Right cardiac atrium (tissue), 5 donors: Measurements from ENCODE around the gene CTBP1. TPM values are rescaled to one million over a fixed set of nuclear protein-coding genes. Genes with fewer than 3 reads are reported as not detected.

Experiments used
- ATAC-seq, 2 donors: fragments of 200-7000 bp; cut with Tn5 transposase; one replicate each; pipeline versions ENCODE4 v1.8.0 to v1.9.1; 2020; ENCODE audit warnings: moderate library complexity in 2 of 2, mild to moderate bottlenecking in 1 of 2
- DNase-seq, 3 donors: peaks; one replicate each; pipeline ENCODE4 v3.0.0-alpha.2; 2020
- H3K27ac ChIP-seq: one replicate; pipeline ENCODE4 v1.5.1; 2013; ENCODE audit warnings: mild to moderate bottlenecking, low read length, control low read depth, moderate library complexity
- H3K27me3 ChIP-seq: one replicate; pipeline ENCODE4 v1.6.1; 2013; ENCODE audit not compliant: control insufficient read depth, insufficient read depth
- H3K4me1 ChIP-seq: one replicate; pipeline ENCODE4 v1.6.1; 2013; ENCODE audit warnings: low read length; ENCODE audit not compliant: control insufficient read depth, insufficient read depth
- H3K4me3 ChIP-seq: one replicate; pipeline ENCODE4 v1.5.1; 2013; ENCODE audit warnings: low read length, control low read depth
- H3K9me3 ChIP-seq: one replicate; pipeline ENCODE4 v1.6.1; 2013; ENCODE audit warnings: low read length; ENCODE audit not compliant: control insufficient read depth
- WGBS: extraction: QIAGEN DNeasy Blood & Tissue Kit; methylation state at CpG from one replicate; pipeline ENCODE4 v1.1.7; 2013; 5-methylcytosine and 5-hydroxymethylcytosine counted together
- intact Hi-C, 4 donors: fragments of 100-400 bp; cut with DNase I; formaldehyde crosslinking; loops; one replicate each; pipeline versions ENCODE4 v1.11.0 to v1.14.0; 2022 to 2023
- polyA plus RNA-seq: library from polyadenylated mRNA; stranded (reverse); fragments of 200-250 nt; gene quantifications from one replicate; pipeline ENCODE4 v1.2.3, GENCODE V29; 2013
- total RNA-seq, 4 donors: library from RNA; stranded (reverse); fragmentation: NEBNext Ultra II Directional; extraction: Animal tissue kit (Norgen Biotek cat#: 25700); gene quantifications; one replicate each; pipeline ENCODE4 v1.2.1, GENCODE V29; 2021
- donor health status: healthy with polysubstance abuse.
- donor health status: DM: no; HTN: yes; CAD: no.
- donor health status: DM: no; HTN: no; CAD: no.
- donor health status: DM: no; HTN: yes; CAD: no; lungs with severe emphysema.
- donor health status: DM: yes; HTN: yes; CAD: no.

The CTBP1 gene
- total and polyA plus RNA-seq, 5 donors: 119 to 145 (median 133) TPM

GRCh38 chr4:1164040-1164439, 84.9 kb downstream of the CTBP1 start:
- no peak overlapping the region for H3K4me3 ChIP-seq
- ATAC-seq (no peak), DNase-seq (no peak)
- no peak overlapping the region for H3K27ac ChIP-seq
- H3K27me3 ChIP-seq: no peaks in the 10 kb centered on the region
- intact Hi-C loops: loop anchor here in 3 of 4 donors (10.0 kb wide), 3 partner anchors 81 to 181 kb away; partner anchors contain the start of genes CTBP1 (in 1 of the 3) and UVSSA (in 1 of the 3)
- no peaks in the 10 kb centered on the region for H3K4me1 ChIP-seq
- WGBS: 83% methylated on average over 4 of the region's 4 CpGs
- no peaks in the 10 kb centered on the region for H3K9me3 ChIP-seq

Other genes starting within 250 kb of the CTBP1 start
- gene FGFRL1, start 237.5 kb downstream of the CTBP1 start, total RNA-seq: 10 to 100 TPM; 17.4 to 21.7 (median 20.3) TPM
- gene FGFRL1, start 237.5 kb downstream of the CTBP1 start, polyA plus RNA-seq: 19.2 TPM
- gene RNF212, start 135.6 kb downstream of the CTBP1 start, total RNA-seq: 1 to 10 TPM in 3 of 4 donors, under 1 TPM in 1; 0.59 to 2.4 (median 1.5) TPM
- gene RNF212, start 135.6 kb downstream of the CTBP1 start, polyA plus RNA-seq: 1.6 TPM
- 10 to 100 TPM; 12.2 to 27.4 (median 14.2) TPM for gene SPON2, start 76.5 kb downstream of the CTBP1 start, total RNA-seq
- 9.6 TPM for gene SPON2, start 76.5 kb downstream of the CTBP1 start, polyA plus RNA-seq
- 10 to 100 TPM; 51.6 to 61.8 (median 59.2) TPM for gene MAEA, start 40.8 kb upstream of the CTBP1 start, total RNA-seq
- gene MAEA, start 40.8 kb upstream of the CTBP1 start, polyA plus RNA-seq: 53.4 TPM
- gene UVSSA, start 98.1 kb upstream of the CTBP1 start, total RNA-seq: 1 to 10 TPM; 7.7 to 8.8 (median 8.5) TPM
- gene UVSSA, start 98.1 kb upstream of the CTBP1 start, polyA plus RNA-seq: 5.0 TPM
- not detected for gene NKX1-1, start 157.3 kb upstream of the CTBP1 start, total RNA-seq
- not detected for gene NKX1-1, start 157.3 kb upstream of the CTBP1 start, polyA plus RNA-seq